ENCODE results near the gene ZFYVE28. TPM values are rescaled to one million over a fixed set of nuclear protein-coding genes. Genes with fewer than 3 reads are reported as not detected.

ZFYVE28 gene
- total and polyA plus RNA-seq, 10 of the 15 experiments (the other 5 are each of a cell fraction or from before 2014, with no cell fraction given), result 0.06 to 1.9 (median 0.22) TPM; not detected in 1

GRCh38 chr4:2343476-2343875 lies 75.0 kb downstream of the ZFYVE28 start (continued):
- TF ChIP-seq ZNF687 (IDR thresholded peaks at IDR 0.05), result no peak
- TF ChIP-seq ZSCAN29 (IDR thresholded peaks at IDR 0.05), result no peak
- no peak for TF ChIP-seq ZZZ3 (IDR thresholded peaks at IDR 0.05; ENCODE audit: control insufficient read depth, insufficient read length, low read depth)

- Histone ChIP-seq H3K36me3 (ENCODE audit: control insufficient read depth in 2 of 2, insufficient read depth in 2 of 2, low read length in 1 of 2) (no peaks in the 10 kb centered on the region), H2AFZ (ENCODE audit: control insufficient read depth, low read depth, low read length) (no peak overlapping the region), H3K27ac (ENCODE audit: control insufficient read depth, insufficient read depth) (no peak overlapping the region), H3K4me1 (ENCODE audit: control insufficient read depth, insufficient read depth, low read length) (no peaks in the 10 kb centered on the region), H3K4me2 (ENCODE audit: control insufficient read depth, insufficient read depth) (no peak overlapping the region), H3K27me3 (replicated peaks in 1 of 2; ENCODE audit: control insufficient read depth in 2 of 2, insufficient read depth in 2 of 2, low read length in 1 of 2) (0 out of 4 replicates have a peak, but pooled peaks cover 0 to 2% of the 10 kb centered on the region in 2 experiments), H3K9ac (ENCODE audit: control insufficient read depth, insufficient read depth, low read length) (no peak overlapping the region), H3K4me3 (no peak overlapping the region), H3K9me3 (replicated peaks; ENCODE audit: control insufficient read depth, insufficient read depth, low read length) (no peaks in the 10 kb centered on the region), H4K20me1 (ENCODE audit: control insufficient read depth, insufficient read depth) (no peaks in the 10 kb centered on the region), H3K79me2 (ENCODE audit: control insufficient read depth, insufficient read depth, low read length) (no peaks in the 10 kb centered on the region)
- in situ Hi-C loops (cut with MboI), result no loop called here
- no peak for FAIRE-seq
- intact Hi-C loops (cut with micrococcal nuclease; ENCODE audit: unreplicated experiment), result no loop called here
- SMC1A ChIA-PET (ENCODE audit: uncharacterized antibody, unreplicated experiment), result no interaction called here
- ATAC-seq, result no peak
- POLR2A ChIA-PET, result no interaction called here
- CTCF ChIA-PET, result no interaction called here
- TF ChIP-seq KLF5 (IDR thresholded peaks at IDR 0.05; ENCODE audit: partially characterized antibody), result no peak
- no peak for TF ChIP-seq FOS (IDR thresholded peaks at IDR 0.05; ENCODE audit: borderline replicate concordance, extremely low read depth, insufficient read length)
- no peak for TF ChIP-seq ZNF592 (IDR thresholded peaks at IDR 0.05)
- TF ChIP-seq RAD21 (IDR thresholded peaks at IDR 0.05; ENCODE audit: insufficient read depth, low read depth, low read length), result no peak
- no peak for TF ChIP-seq TCF7 (IDR thresholded peaks at IDR 0.05; ENCODE audit: borderline replicate concordance)
- no peak for TF ChIP-seq RCOR1 (conservative IDR thresholded peaks at IDR 0.05; ENCODE audit: low read depth, low read length)
- no peak for TF ChIP-seq ASH2L (IDR thresholded peaks at IDR 0.05; ENCODE audit: borderline replicate concordance, low read depth)
- BruUV-seq (replicated peaks), result no TSS peak
- no peak for DNase-seq (ENCODE audit: low read depth, low spot score)
- 51% methylated on average over 16 of the region's 16 CpGs for WGBS (ENCODE audit: insufficient coverage, insufficient replicate concordance, low lambda C conversion rate, missing lambda C conversion rate)
- RAD21 ChIA-PET (ENCODE audit: unreplicated experiment), result no interaction called here
These were observed 76.4 kb downstream of the ZFYVE28 start for GRCh38 chr4:2341911-2342652.

All from GM12878 (cell line).